K562 (cell line): Measurements from ENCODE around the gene CPNE2. TPM values are rescaled to one million over a fixed set of nuclear protein-coding genes. Genes with fewer than 3 reads are reported as not detected.

Experiments
- CBX1 ChIP-seq: sonication (generic); IDR thresholded peaks from 2 replicates; pipeline ENCODE4 v1.6.1; 2016; ENCODE audit warnings: antibody characterized with exemption, low read depth, mild to moderate bottlenecking
- CBX5 ChIP-seq: IDR thresholded peaks from 2 replicates; pipeline ENCODE4 v1.6.1; 2014; ENCODE audit warnings: low read depth, borderline replicate concordance
- MYNN ChIP-seq, 2 experiments: sonication (generic); formaldehyde crosslinking in 1 of 2; IDR thresholded peaks; 2 replicates each; pipeline versions ENCODE4 v1.5.0 to v1.6.1; 2016 to 2020; ENCODE audit warnings: antibody characterized with exemption in 1 of 2, missing genetic modification reagents in 1 of 2
- RB1 ChIP-seq: fragments of 450-650 bp; IDR thresholded peaks from 2 replicates; pipeline ENCODE4 v1.6.1; 2017; ENCODE audit warnings: low read depth, mild to moderate bottlenecking
- ZNF175 ChIP-seq: fragments of 200-800 bp; sonication (Bioruptor generic); IDR thresholded peaks from 2 replicates; pipeline ENCODE4 v1.6.1; 2016; ENCODE audit warnings: low read depth, mild to moderate bottlenecking, missing genetic modification characterization, missing compliant biosample characterization
- ZNF76 ChIP-seq: fragments of 250-450 bp; sonication (Bioruptor Pico); IDR thresholded peaks from 2 replicates; pipeline ENCODE4 v1.4.0; 2020; ENCODE audit warnings: mild to moderate bottlenecking, moderate library complexity, borderline replicate concordance
- ZNF780A ChIP-seq: fragments of 250-450 bp; sonication (Bioruptor Pico); IDR thresholded peaks from 2 replicates; pipeline ENCODE4 v1.5.0; 2021; ENCODE audit warnings: mild to moderate bottlenecking
- polyA plus RNA-seq, 8 experiments: library from polyadenylated mRNA; depleted of rRNA in 4 of 8; stranded (reverse) in 5 of 8; unstranded in 3 of 8; fragments of >200 nt; fragmentation: Nextera tagmentation in 2 of 8; fragmentation: Illumina TruSeq in 1 of 8; extraction: Ambion mirVana in 2 of 8; extraction: Trizol in 1 of 8; gene quantifications; 2 replicates each; pipeline versions ENCODE4 v1.2.1 to v1.2.3, GENCODE V29; 2011 to 2014; ENCODE audit warnings: inconsistent platforms in 1 of 8, missing spikeins in 1 of 8
- total RNA-seq, 7 experiments: library from RNA; depleted of rRNA in 6 of 7; stranded (reverse); fragments of >200 nt in 6 of 7; fragmentation: Illumina TruSeq in 2 of 7; extraction: Trizol in 2 of 7; gene quantifications; 2 replicates each; pipeline versions ENCODE4 v1.2.1 to v1.2.3, GENCODE V29; 2011 to 2021; ENCODE audit warnings: low replicate concordance in 1 of 7
- TF ChIP-seq, protein P1 (sequence below): fragments of 250-450 bp; sonication (Bioruptor Pico); IDR thresholded peaks from 2 replicates; pipeline ENCODE4 v1.9.0; 2021; ENCODE audit warnings: mild to moderate bottlenecking, inconsistent platforms
- TF ChIP-seq, protein P2 (sequence below): fragments of 450-650 bp; formaldehyde crosslinking; IDR thresholded peaks from 2 replicates; pipeline ENCODE4 v1.4.0; 2022; ENCODE audit warnings: missing genetic modification characterization
- TF ChIP-seq, protein P3 (sequence below), 2 experiments: fragments of 450-650 bp in 1 of 2; sonication (generic) in 1 of 2; formaldehyde crosslinking in 1 of 2; IDR thresholded peaks; 2 replicates each; pipeline versions ENCODE4 v1.7.1 to v1.9.0; 2016 to 2022; ENCODE audit warnings: inconsistent platforms in 1 of 2, mild to moderate bottlenecking in 1 of 2, missing genetic modification reagents in 1 of 2
- TF ChIP-seq, protein P4 (sequence below): sonication (generic); formaldehyde crosslinking; IDR thresholded peaks from 2 replicates; pipeline ENCODE4 v1.8.0; 2022; ENCODE audit warnings: mild to moderate bottlenecking, missing genetic modification reagents

Gene CPNE2
- total and polyA plus RNA-seq, 9 of the 15 experiments (the other 6 are each of a cell fraction or from before 2014, with no cell fraction given): 3.0 to 13.9 (median 8.6) TPM

DNA sequence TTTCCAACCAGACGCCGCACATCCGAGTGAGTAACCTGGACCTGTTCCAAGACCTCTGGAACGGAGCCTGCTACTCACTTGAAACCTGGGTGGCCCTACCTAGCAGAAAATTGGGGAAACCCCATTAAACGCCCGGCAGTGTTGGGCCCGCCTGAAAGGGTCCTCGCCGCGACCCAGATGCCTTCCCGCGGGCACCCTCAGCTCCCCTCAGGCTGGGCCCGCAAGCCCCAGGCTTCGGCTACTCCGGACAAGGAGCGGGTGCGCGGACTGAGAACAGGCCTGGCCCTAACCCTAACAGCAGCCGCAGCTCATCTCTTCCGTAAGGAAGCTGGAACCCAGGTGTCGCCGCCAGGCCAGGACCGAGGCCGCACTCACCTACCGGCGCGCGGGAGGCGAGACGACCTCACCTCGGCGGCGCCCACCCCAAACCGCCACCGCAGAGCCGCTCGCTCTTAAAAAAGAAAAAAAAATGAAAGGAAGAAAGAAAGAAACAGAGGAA lies 93.1 kb downstream of the CPNE2 start (continued):
- TF ChIP-seq, protein P1, sequence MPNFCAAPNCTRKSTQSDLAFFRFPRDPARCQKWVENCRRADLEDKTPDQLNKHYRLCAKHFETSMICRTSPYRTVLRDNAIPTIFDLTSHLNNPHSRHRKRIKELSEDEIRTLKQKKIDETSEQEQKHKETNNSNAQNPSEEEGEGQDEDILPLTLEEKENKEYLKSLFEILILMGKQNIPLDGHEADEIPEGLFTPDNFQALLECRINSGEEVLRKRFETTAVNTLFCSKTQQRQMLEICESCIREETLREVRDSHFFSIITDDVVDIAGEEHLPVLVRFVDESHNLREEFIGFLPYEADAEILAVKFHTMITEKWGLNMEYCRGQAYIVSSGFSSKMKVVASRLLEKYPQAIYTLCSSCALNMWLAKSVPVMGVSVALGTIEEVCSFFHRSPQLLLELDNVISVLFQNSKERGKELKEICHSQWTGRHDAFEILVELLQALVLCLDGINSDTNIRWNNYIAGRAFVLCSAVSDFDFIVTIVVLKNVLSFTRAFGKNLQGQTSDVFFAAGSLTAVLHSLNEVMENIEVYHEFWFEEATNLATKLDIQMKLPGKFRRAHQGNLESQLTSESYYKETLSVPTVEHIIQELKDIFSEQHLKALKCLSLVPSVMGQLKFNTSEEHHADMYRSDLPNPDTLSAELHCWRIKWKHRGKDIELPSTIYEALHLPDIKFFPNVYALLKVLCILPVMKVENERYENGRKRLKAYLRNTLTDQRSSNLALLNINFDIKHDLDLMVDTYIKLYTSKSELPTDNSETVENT (CRISPR knock-in tag): no peak
- TF ChIP-seq ZNF175 (CRISPR knock-in tag) (no peak), RB1 (0 out of 2 replicates have a peak, but pooled peaks have one; percentile 19), CBX1 (no peak), CBX5 (no peak), ZNF780A (no peak), ZNF76 (no peak), MYNN (IDR thresholded peaks at IDR 0.05) (no peak), MYNN (CRISPR knock-in tag; IDR thresholded peaks at IDR 0.05) (no peak)
- TF ChIP-seq, protein P2, sequence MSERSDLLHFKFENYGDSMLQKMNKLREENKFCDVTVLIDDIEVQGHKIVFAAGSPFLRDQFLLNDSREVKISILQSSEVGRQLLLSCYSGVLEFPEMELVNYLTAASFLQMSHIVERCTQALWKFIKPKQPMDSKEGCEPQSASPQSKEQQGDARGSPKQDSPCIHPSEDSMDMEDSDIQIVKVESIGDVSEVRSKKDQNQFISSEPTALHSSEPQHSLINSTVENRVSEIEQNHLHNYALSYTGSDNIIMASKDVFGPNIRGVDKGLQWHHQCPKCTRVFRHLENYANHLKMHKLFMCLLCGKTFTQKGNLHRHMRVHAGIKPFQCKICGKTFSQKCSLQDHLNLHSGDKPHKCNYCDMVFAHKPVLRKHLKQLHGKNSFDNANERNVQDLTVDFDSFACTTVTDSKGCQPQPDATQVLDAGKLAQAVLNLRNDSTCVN (CRISPR knock-in tag): 0 out of 2 replicates have a peak, but pooled peaks have one; percentile 24
- TF ChIP-seq, protein P3, sequence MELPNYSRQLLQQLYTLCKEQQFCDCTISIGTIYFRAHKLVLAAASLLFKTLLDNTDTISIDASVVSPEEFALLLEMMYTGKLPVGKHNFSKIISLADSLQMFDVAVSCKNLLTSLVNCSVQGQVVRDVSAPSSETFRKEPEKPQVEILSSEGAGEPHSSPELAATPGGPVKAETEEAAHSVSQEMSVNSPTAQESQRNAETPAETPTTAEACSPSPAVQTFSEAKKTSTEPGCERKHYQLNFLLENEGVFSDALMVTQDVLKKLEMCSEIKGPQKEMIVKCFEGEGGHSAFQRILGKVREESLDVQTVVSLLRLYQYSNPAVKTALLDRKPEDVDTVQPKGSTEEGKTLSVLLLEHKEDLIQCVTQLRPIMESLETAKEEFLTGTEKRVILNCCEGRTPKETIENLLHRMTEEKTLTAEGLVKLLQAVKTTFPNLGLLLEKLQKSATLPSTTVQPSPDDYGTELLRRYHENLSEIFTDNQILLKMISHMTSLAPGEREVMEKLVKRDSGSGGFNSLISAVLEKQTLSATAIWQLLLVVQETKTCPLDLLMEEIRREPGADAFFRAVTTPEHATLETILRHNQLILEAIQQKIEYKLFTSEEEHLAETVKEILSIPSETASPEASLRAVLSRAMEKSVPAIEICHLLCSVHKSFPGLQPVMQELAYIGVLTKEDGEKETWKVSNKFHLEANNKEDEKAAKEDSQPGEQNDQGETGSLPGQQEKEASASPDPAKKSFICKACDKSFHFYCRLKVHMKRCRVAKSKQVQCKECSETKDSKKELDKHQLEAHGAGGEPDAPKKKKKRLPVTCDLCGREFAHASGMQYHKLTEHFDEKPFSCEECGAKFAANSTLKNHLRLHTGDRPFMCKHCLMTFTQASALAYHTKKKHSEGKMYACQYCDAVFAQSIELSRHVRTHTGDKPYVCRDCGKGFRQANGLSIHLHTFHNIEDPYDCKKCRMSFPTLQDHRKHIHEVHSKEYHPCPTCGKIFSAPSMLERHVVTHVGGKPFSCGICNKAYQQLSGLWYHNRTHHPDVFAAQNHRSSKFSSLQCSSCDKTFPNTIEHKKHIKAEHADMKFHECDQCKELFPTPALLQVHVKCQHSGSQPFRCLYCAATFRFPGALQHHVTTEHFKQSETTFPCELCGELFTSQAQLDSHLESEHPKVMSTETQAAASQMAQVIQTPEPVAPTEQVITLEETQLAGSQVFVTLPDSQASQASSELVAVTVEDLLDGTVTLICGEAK (IDR thresholded peaks at IDR 0.05): no peak
- TF ChIP-seq, protein P3 (CRISPR knock-in tag; IDR thresholded peaks at IDR 0.05): no peak
- TF ChIP-seq, protein P4, sequence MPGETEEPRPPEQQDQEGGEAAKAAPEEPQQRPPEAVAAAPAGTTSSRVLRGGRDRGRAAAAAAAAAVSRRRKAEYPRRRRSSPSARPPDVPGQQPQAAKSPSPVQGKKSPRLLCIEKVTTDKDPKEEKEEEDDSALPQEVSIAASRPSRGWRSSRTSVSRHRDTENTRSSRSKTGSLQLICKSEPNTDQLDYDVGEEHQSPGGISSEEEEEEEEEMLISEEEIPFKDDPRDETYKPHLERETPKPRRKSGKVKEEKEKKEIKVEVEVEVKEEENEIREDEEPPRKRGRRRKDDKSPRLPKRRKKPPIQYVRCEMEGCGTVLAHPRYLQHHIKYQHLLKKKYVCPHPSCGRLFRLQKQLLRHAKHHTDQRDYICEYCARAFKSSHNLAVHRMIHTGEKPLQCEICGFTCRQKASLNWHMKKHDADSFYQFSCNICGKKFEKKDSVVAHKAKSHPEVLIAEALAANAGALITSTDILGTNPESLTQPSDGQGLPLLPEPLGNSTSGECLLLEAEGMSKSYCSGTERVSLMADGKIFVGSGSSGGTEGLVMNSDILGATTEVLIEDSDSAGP (CRISPR knock-in tag): no peak
